ENCODE results near the gene FSHR. TPM values are rescaled to one million over a fixed set of nuclear protein-coding genes. Genes with fewer than 3 reads are reported as not detected.

FSHR gene
- total and polyA plus RNA-seq, 2 of the 4 experiments (the other 2 are of a cell fraction), result not detected

- H3K27ac ChIP-seq (ENCODE audit: insufficient read depth, low read length), result no peak overlapping the region
- intact Hi-C loops (cut with micrococcal nuclease), result no loop called here
- no peak overlapping the region for H2AK5ac ChIP-seq (ENCODE audit: low read depth, low read length)
- POLR2A ChIA-PET (ENCODE audit: unreplicated experiment), result no interaction called here
- no peak for ATAC-seq (ENCODE audit: low read depth)
- H2BK20ac ChIP-seq (ENCODE audit: low read depth, low read length), result no peak overlapping the region
- WGBS, 2 experiments (ENCODE audit: extremely low coverage in 2 of 2, insufficient read length in 1 of 2), result no CpG with 5 or more reads among the region's 2 CpGs
- CTCF ChIA-PET, result no interaction called here
- peaks cover 4% of the 10 kb centered on the region for H3K9me3 ChIP-seq (ENCODE audit: control insufficient read depth, insufficient read depth, low read length)
- H2AK9ac ChIP-seq (replicated peaks; ENCODE audit: low read depth, low read length, poor library complexity), result no peak overlapping the region
- no peak overlapping the region for H4K5ac ChIP-seq (ENCODE audit: low read depth, low read length)
- no peak overlapping the region for H2AFZ ChIP-seq (replicated peaks; ENCODE audit: low read length, poor library complexity)
- H2BK15ac ChIP-seq (ENCODE audit: low read depth, low read length), result no peak overlapping the region
- no peak overlapping the region for H3K4me2 ChIP-seq (ENCODE audit: low read depth, low read length)
- no peaks in the 10 kb centered on the region for H3K27me3 ChIP-seq (ENCODE audit: control insufficient read depth, insufficient read depth, low read length)
- no TSS peak for BruUV-seq (replicated peaks)
- no peaks in the 10 kb centered on the region for H3K4me1 ChIP-seq (ENCODE audit: control insufficient read depth, insufficient read depth, low read length)
- in situ Hi-C loops (cut with MboI; ENCODE audit: low sequenced_read_pairs), result no loop called here
- H4K91ac ChIP-seq (ENCODE audit: insufficient read depth, low read depth, low read length), result no peak overlapping the region
- dilution Hi-C loops (cut with HindIII; ENCODE audit: low sequenced_read_pairs, unreplicated experiment), result no loop called here
- H3K4me3 ChIP-seq (ENCODE audit: insufficient read depth, low read depth, low read length), result no peak overlapping the region
- H3K9me1 ChIP-seq (ENCODE audit: insufficient read depth, low read length), result no peaks in the 10 kb centered on the region
- H2BK120ac ChIP-seq (ENCODE audit: low read depth, low read length), result no peak overlapping the region
- H3K23ac ChIP-seq (ENCODE audit: low read depth, low read length), result no peak overlapping the region
- no peak overlapping the region for H3K14ac ChIP-seq (replicated peaks; ENCODE audit: low read depth, low read length)
- no peak for DNase-seq
- no peak for TF ChIP-seq USF2 (IDR thresholded peaks at IDR 0.05; ENCODE audit: low read depth, low read length)
- no peak for TF ChIP-seq FOS (IDR thresholded peaks at IDR 0.05; ENCODE audit: low read depth, low read length)
- no peak for TF ChIP-seq POLR2A (IDR thresholded peaks at IDR 0.05; ENCODE audit: low read depth, low read length)
- no peak for TF ChIP-seq CTCF (conservative IDR thresholded peaks at IDR 0.05; ENCODE audit: low read depth, low read length)
- TF ChIP-seq CEBPB (IDR thresholded peaks at IDR 0.05; ENCODE audit: low read depth, low read length), result no peak
- TF ChIP-seq RCOR1 (IDR thresholded peaks at IDR 0.05; ENCODE audit: insufficient replicate concordance, low read length), result no peak
- TF ChIP-seq NFE2L2 (IDR thresholded peaks at IDR 0.05; ENCODE audit: low read depth, low read length), result no peak
- TF ChIP-seq ELK1 (IDR thresholded peaks at IDR 0.05; ENCODE audit: borderline replicate concordance, low read depth, low read length), result no peak
- no peak for TF ChIP-seq SMC3 (IDR thresholded peaks at IDR 0.05; ENCODE audit: low read depth, low read length)
- no peak for TF ChIP-seq CHD1 (IDR thresholded peaks at IDR 0.05; ENCODE audit: low read depth, low read length)
- no peak for TF ChIP-seq RAD21 (IDR thresholded peaks at IDR 0.05; ENCODE audit: low read length)
- no peak overlapping the region for H3K56ac ChIP-seq (ENCODE audit: extremely low read depth, insufficient read depth, low read length)
- no peak overlapping the region for H2BK5ac ChIP-seq (ENCODE audit: low read depth, low read length, poor library complexity, severe bottlenecking)
- H3K18ac ChIP-seq (ENCODE audit: low read depth, low read length), result no peak overlapping the region
- no peaks in the 10 kb centered on the region for H3K79me1 ChIP-seq (ENCODE audit: low read depth in 1 of 2, low read length in 2 of 2)
- H4K8ac ChIP-seq (ENCODE audit: low read depth in 2 of 2, low read length in 2 of 2), result no peak overlapping the region
- H3K9ac ChIP-seq (ENCODE audit: low read depth, low read length), result no peak overlapping the region
- no peaks in the 10 kb centered on the region for H3K36me3 ChIP-seq (ENCODE audit: control insufficient read depth, insufficient read depth, low read length)
- no peak overlapping the region for H3K4ac ChIP-seq (ENCODE audit: low read depth, low read length)
- H4K20me1 ChIP-seq (ENCODE audit: insufficient read depth, low read length), result no peaks in the 10 kb centered on the region
Measured at GRCh38 chr2:49199266-49199665, 45.0 kb upstream of the FSHR start.

Measured in IMR-90 (cell line).